ENCODE results near the gene ESRRG. TPM values are rescaled to one million over a fixed set of nuclear protein-coding genes. Genes with fewer than 3 reads are reported as not detected.

ESRRG gene
- polyA plus RNA-seq, 1 donor from 2014 or later: 3.7 TPM

- no peaks in the 10 kb centered on the region for H3F3A ChIP-seq (ENCODE audit: insufficient read depth, low read length, poor library complexity, severe bottlenecking)
- H2AFZ ChIP-seq (ENCODE audit: low read depth, low read length): no peak overlapping the region
- H3K36me3 ChIP-seq (ENCODE audit: insufficient read depth, low read length): no peaks in the 10 kb centered on the region
- H3K9ac ChIP-seq (ENCODE audit: low read length): no peak overlapping the region
- H3K79me2 ChIP-seq (replicated peaks; ENCODE audit: insufficient read depth, low read length): no peaks in the 10 kb centered on the region
- H3K9me2 ChIP-seq (ENCODE audit: insufficient read depth, low read length): no peaks in the 10 kb centered on the region
- no peak overlapping the region for H3K4me2 ChIP-seq (ENCODE audit: low read length)
- no peaks in the 10 kb centered on the region for H4K20me1 ChIP-seq (ENCODE audit: insufficient read depth)
- no peaks in the 10 kb centered on the region for H3K9me3 ChIP-seq (ENCODE audit: low read length)
- no peak overlapping the region for H3K4me3 ChIP-seq (ENCODE audit: low read length)
- H3K27me3 ChIP-seq (ENCODE audit: insufficient read depth, low read depth, low read length): no peaks in the 10 kb centered on the region
- TF ChIP-seq RAD21 (conservative IDR thresholded peaks at IDR 0.05) (no peak), TAF1 (IDR thresholded peaks at IDR 0.05; ENCODE audit: low read depth) (no peak), SMC3 (conservative IDR thresholded peaks at IDR 0.05; ENCODE audit: poor library complexity) (no peak), CTCF (IDR thresholded peaks at IDR 0.05; ENCODE audit: poor library complexity, severe bottlenecking) (no peak), REST (IDR thresholded peaks at IDR 0.05; ENCODE audit: borderline replicate concordance) (no peak), POLR2AphosphoS5 (IDR thresholded peaks at IDR 0.05) (no peak), EZH2 (IDR thresholded peaks at IDR 0.05; ENCODE audit: borderline replicate concordance, insufficient read depth, low read length, poor library complexity, severe bottlenecking) (no peak), EP300 (conservative IDR thresholded peaks at IDR 0.05; ENCODE audit: poor library complexity, severe bottlenecking) (no peak), MXI1 (conservative IDR thresholded peaks at IDR 0.05; ENCODE audit: poor library complexity, severe bottlenecking) (no peak)
- no peak overlapping the region for H3K27ac ChIP-seq (ENCODE audit: low read length)
These were observed 21.1 kb downstream of the ESRRG start for GRCh38 chr1:216702170-216702569.

- no peak overlapping the region for H3K4me3 ChIP-seq (ENCODE audit: low read length)
- H3K36me3 ChIP-seq (ENCODE audit: insufficient read depth, low read length): no peaks in the 10 kb centered on the region
- H3K27me3 ChIP-seq (ENCODE audit: insufficient read depth, low read depth, low read length): no peaks in the 10 kb centered on the region
- no peaks in the 10 kb centered on the region for H3K79me2 ChIP-seq (replicated peaks; ENCODE audit: insufficient read depth, low read length)
- no peaks in the 10 kb centered on the region for H3F3A ChIP-seq (ENCODE audit: insufficient read depth, low read length, poor library complexity, severe bottlenecking)
- no peaks in the 10 kb centered on the region for H3K9me2 ChIP-seq (ENCODE audit: insufficient read depth, low read length)
- TF ChIP-seq MXI1 (conservative IDR thresholded peaks at IDR 0.05; ENCODE audit: poor library complexity, severe bottlenecking): no peak
- no peaks in the 10 kb centered on the region for H3K9me3 ChIP-seq (ENCODE audit: low read length)
- H4K20me1 ChIP-seq (ENCODE audit: insufficient read depth): no peaks in the 10 kb centered on the region
- H3K4me2 ChIP-seq (ENCODE audit: low read length): no peak overlapping the region
- H3K9ac ChIP-seq (ENCODE audit: low read length): no peak overlapping the region
- H2AFZ ChIP-seq (ENCODE audit: low read depth, low read length): no peak overlapping the region
- H3K27ac ChIP-seq (ENCODE audit: low read length): no peak overlapping the region
These were observed 22.4 kb downstream of the ESRRG start for GRCh38 chr1:216700779-216701178.

- no peaks in the 10 kb centered on the region for H3K9me3 ChIP-seq (ENCODE audit: low read length)
- no peaks in the 10 kb centered on the region for H3K36me3 ChIP-seq (ENCODE audit: insufficient read depth, low read length)
- no peak overlapping the region for H3K27ac ChIP-seq (ENCODE audit: low read length)
- no peaks in the 10 kb centered on the region for H3F3A ChIP-seq (ENCODE audit: insufficient read depth, low read length, poor library complexity, severe bottlenecking)
- no peaks in the 10 kb centered on the region for H3K9me2 ChIP-seq (ENCODE audit: insufficient read depth, low read length)
- no peaks in the 10 kb centered on the region for H4K20me1 ChIP-seq (ENCODE audit: insufficient read depth)
- no peak overlapping the region for H3K4me2 ChIP-seq (ENCODE audit: low read length)
- H3K4me3 ChIP-seq (ENCODE audit: low read length): no peak overlapping the region
- H3K9ac ChIP-seq (ENCODE audit: low read length): no peak overlapping the region
- peaks cover 49% of the 10 kb centered on the region for H3K27me3 ChIP-seq (ENCODE audit: insufficient read depth, low read depth, low read length)
- TF ChIP-seq POLR2AphosphoS5 (IDR thresholded peaks at IDR 0.05) (no peak), MXI1 (conservative IDR thresholded peaks at IDR 0.05; ENCODE audit: poor library complexity, severe bottlenecking) (no peak), TAF1 (IDR thresholded peaks at IDR 0.05; ENCODE audit: low read depth) (no peak), RAD21 (conservative IDR thresholded peaks at IDR 0.05) (no peak), REST (IDR thresholded peaks at IDR 0.05; ENCODE audit: borderline replicate concordance) (no peak), SMC3 (conservative IDR thresholded peaks at IDR 0.05; ENCODE audit: poor library complexity) (no peak), CTCF (IDR thresholded peaks at IDR 0.05; ENCODE audit: poor library complexity, severe bottlenecking) (no peak), EZH2 (IDR thresholded peaks at IDR 0.05; ENCODE audit: borderline replicate concordance, insufficient read depth, low read length, poor library complexity, severe bottlenecking) (no peak), EP300 (conservative IDR thresholded peaks at IDR 0.05; ENCODE audit: poor library complexity, severe bottlenecking) (no peak)
- H2AFZ ChIP-seq (ENCODE audit: low read depth, low read length): no peak overlapping the region
- no peaks in the 10 kb centered on the region for H3K79me2 ChIP-seq (replicated peaks; ENCODE audit: insufficient read depth, low read length)
These were observed 31.5 kb downstream of the ESRRG start for GRCh38 chr1:216691710-216692109.
